ENCODE measurements around the gene HS3ST3B1.

HS3ST3B1 gene

GRCh38 chr17:14346801-14347200 is 45.9 kb downstream of the HS3ST3B1 start:
- TF ChIP-seq CTCF (IDR thresholded peaks at IDR 0.05; ENCODE audit: low read depth, low read length, poor library complexity, severe bottlenecking) = no peak
- TF ChIP-seq EZH2phosphoT487 (IDR thresholded peaks at IDR 0.05; ENCODE audit: borderline replicate concordance, low read length) = no peak
- Histone ChIP-seq H3K79me2 (ENCODE audit: control insufficient read depth, low read length) (no peaks in the 10 kb centered on the region), H3K4me2 (ENCODE audit: low read length) (no peak overlapping the region), H3K36me3 (ENCODE audit: control insufficient read depth, low read length) (no peaks in the 10 kb centered on the region), H3K4me3 (ENCODE audit: low read length) (no peak overlapping the region), H3K27ac (ENCODE audit: low read depth, low read length) (no peak overlapping the region), H3K4me1 (ENCODE audit: control insufficient read depth, low read length) (no peaks in the 10 kb centered on the region), H3F3A (ENCODE audit: control insufficient read depth, insufficient read depth) (no peaks in the 10 kb centered on the region), H4K20me1 (ENCODE audit: control insufficient read depth, insufficient read depth, low read depth, low read length) (no peaks in the 10 kb centered on the region), H3K9me3 (ENCODE audit: control insufficient read depth, insufficient read depth, low read length) (no peaks in the 10 kb centered on the region), H3K9me2 (replicated peaks; ENCODE audit: control insufficient read depth, low read length) (no peaks in the 10 kb centered on the region), H3K27me3 (ENCODE audit: control insufficient read depth, low read length) (no peaks in the 10 kb centered on the region)

GRCh38 chr17:14351493-14351892 is 50.6 kb downstream of the HS3ST3B1 start:
- Histone ChIP-seq H3K79me2 (ENCODE audit: control insufficient read depth, low read length) (no peaks in the 10 kb centered on the region), H4K20me1 (ENCODE audit: control insufficient read depth, insufficient read depth, low read depth, low read length) (no peaks in the 10 kb centered on the region), H3K27me3 (ENCODE audit: control insufficient read depth, low read length) (no peaks in the 10 kb centered on the region), H3F3A (ENCODE audit: control insufficient read depth, insufficient read depth) (no peaks in the 10 kb centered on the region), H3K4me2 (ENCODE audit: low read length) (no peak overlapping the region), H3K9me2 (replicated peaks; ENCODE audit: control insufficient read depth, low read length) (no peaks in the 10 kb centered on the region), H3K4me1 (ENCODE audit: control insufficient read depth, low read length) (no peaks in the 10 kb centered on the region), H3K27ac (ENCODE audit: low read depth, low read length) (no peak overlapping the region), H3K9me3 (ENCODE audit: control insufficient read depth, insufficient read depth, low read length) (no peaks in the 10 kb centered on the region), H3K36me3 (ENCODE audit: control insufficient read depth, low read length) (no peaks in the 10 kb centered on the region), H3K4me3 (ENCODE audit: low read length) (no peak overlapping the region)
- TF ChIP-seq CTCF (IDR thresholded peaks at IDR 0.05; ENCODE audit: low read depth, low read length, poor library complexity, severe bottlenecking) (no peak), EZH2phosphoT487 (IDR thresholded peaks at IDR 0.05; ENCODE audit: borderline replicate concordance, low read length) (no peak)

- Histone ChIP-seq H3K27me3 (ENCODE audit: control insufficient read depth, low read length) (no peaks in the 10 kb centered on the region), H3K4me1 (ENCODE audit: control insufficient read depth, low read length) (no peaks in the 10 kb centered on the region), H3K4me3 (ENCODE audit: low read length) (no peak overlapping the region), H3K9me3 (ENCODE audit: control insufficient read depth, insufficient read depth, low read length) (no peaks in the 10 kb centered on the region), H3K36me3 (ENCODE audit: control insufficient read depth, low read length) (no peaks in the 10 kb centered on the region), H3K9me2 (replicated peaks; ENCODE audit: control insufficient read depth, low read length) (no peaks in the 10 kb centered on the region), H3K4me2 (ENCODE audit: low read length) (no peak overlapping the region), H3F3A (ENCODE audit: control insufficient read depth, insufficient read depth) (no peaks in the 10 kb centered on the region), H3K27ac (ENCODE audit: low read depth, low read length) (no peak overlapping the region), H4K20me1 (ENCODE audit: control insufficient read depth, insufficient read depth, low read depth, low read length) (no peaks in the 10 kb centered on the region), H3K79me2 (ENCODE audit: control insufficient read depth, low read length) (no peaks in the 10 kb centered on the region)
- TF ChIP-seq CTCF (IDR thresholded peaks at IDR 0.05; ENCODE audit: low read depth, low read length, poor library complexity, severe bottlenecking) (no peak), EZH2phosphoT487 (IDR thresholded peaks at IDR 0.05; ENCODE audit: borderline replicate concordance, low read length) (no peak)
Measured at GRCh38 chr17:14352136-14352535, 51.3 kb downstream of the HS3ST3B1 start.
